ENCODE results near the gene EIF2S3B.
A peak's percentile ranks its signal among the peaks of the same experiment; 100 is the strongest.
"Not testable (repeated sequence)": the region's sequence is repeated elsewhere in the genome, so short reads cannot be mapped to it uniquely, and the experiment has no call there.

The EIF2S3B gene

GRCh38 chr12:10505620-10506019, at the start of gene EIF2S3B:
EIF2S3B (plus strand) TSS chr12:10505890; CDS start chr12:10505903, 13 bp downstream.
- DNase-seq, result no peak

- no peak for DNase-seq
Observed at GRCh38 chr12:10456856-10457255, 48.8 kb upstream of the EIF2S3B start.

GRCh38 chr12:10457760-10458159, 47.9 kb upstream of the EIF2S3B start:
- no peak for DNase-seq

- no peak for DNase-seq
Observed at GRCh38 chr12:10466311-10466710, 39.4 kb upstream of the EIF2S3B start.

DNA sequence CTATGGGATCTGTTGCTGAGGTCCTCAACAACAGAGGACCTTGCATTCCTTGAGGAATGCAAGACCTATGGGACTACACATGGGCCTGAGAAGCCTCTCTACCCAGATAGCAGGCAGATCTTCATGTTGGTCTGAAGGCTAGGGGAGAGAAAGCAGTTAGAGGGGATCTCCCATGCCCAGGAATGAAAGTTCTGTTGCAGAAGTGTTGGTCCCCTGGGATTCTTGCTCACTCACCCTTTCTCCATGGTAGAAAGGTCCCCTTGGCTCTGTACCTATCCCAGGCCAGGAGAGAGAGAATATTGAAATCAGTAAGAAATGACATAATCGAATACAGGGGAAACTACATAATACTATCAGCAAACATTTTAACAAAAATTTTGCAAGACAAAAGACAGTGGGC, 36.0 kb upstream of the EIF2S3B start:
- DNase-seq, result no peak

DNA sequence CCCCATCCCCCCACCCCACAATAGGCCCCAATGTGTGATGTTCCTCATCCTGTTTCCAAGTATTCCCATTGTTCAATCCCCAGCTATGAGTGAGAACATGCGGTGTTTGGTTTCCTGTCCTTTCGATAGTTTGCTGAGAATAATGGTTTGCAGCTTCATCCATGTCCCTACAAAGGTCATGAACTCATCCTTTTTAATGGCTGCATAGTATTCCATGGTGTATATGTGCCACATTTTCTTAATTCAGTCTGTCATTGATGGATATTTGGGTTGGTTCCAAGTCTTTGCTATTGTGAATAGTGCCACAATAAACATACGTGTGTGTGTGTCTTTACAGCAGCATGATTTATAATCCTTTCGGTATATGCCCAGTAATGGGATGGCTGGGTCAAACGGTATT, 32.9 kb upstream of the EIF2S3B start:
- not testable (repeated sequence) for DNase-seq

GRCh38 chr12:10481901-10482300, 23.8 kb upstream of the EIF2S3B start:
- DNase-seq, result not testable (repeated sequence)

DNA sequence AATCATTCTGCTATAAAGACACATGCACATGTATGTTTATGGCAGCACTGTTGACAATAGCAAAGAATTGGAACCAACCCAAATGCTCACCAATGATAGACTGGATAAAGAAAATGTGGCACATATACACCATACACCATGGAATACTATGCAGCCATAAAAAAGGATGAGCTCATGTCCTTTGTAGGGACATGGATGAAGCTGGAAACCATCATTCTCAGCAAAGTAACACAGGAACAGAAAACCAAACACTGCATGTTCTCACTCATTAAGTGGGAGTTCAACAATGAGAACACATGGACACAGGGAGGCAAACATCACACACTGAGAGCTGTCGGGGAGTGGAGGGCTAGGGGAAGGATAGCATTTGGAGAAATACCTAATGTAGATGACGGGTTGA, 18.4 kb upstream of the EIF2S3B start:
- not testable (repeated sequence) for DNase-seq

- no peak for DNase-seq
Observed at GRCh38 chr12:10491766-10492165, 13.9 kb upstream of the EIF2S3B start.

- DNase-seq, result peak; percentile 27
Observed at GRCh38 chr12:10497602-10498001, 8.1 kb upstream of the EIF2S3B start.

DNA sequence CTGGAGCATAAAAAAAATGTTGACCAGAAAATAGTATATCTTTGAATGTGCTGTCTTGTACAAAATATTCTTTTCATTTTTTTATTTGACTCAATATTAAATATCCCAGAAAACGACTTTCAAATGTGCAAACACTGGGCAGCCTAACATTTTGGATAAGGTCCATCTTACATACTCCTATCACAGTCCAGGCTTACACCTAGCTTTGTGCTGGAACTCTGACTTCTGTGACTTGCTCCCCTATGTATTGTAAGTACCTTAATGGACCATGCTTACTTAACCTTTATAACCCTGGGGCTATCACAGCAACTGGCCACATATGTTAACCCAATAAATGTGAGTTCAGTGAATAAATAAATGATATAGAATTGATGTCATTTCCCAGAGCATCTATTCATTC, 7.6 kb upstream of the EIF2S3B start:
- no peak for DNase-seq

GRCh38 chr12:10501030-10501429, 4.7 kb upstream of the EIF2S3B start:
- DNase-seq, result no peak

GRCh38 chr12:10503460-10503859, 2.2 kb upstream of the EIF2S3B start:
- DNase-seq, result no peak

GRCh38 chr12:10511756-10512355, 6.2 kb downstream of the EIF2S3B start:
- no peak for DNase-seq

GRCh38 chr12:10512798-10513197, 7.1 kb downstream of the EIF2S3B start:
- no peak for DNase-seq

- no peak for DNase-seq
Observed at GRCh38 chr12:10521555-10521954, 15.9 kb downstream of the EIF2S3B start.

- DNase-seq, result no peak
Observed at GRCh38 chr12:10528174-10528953, 22.7 kb downstream of the EIF2S3B start.

DNA sequence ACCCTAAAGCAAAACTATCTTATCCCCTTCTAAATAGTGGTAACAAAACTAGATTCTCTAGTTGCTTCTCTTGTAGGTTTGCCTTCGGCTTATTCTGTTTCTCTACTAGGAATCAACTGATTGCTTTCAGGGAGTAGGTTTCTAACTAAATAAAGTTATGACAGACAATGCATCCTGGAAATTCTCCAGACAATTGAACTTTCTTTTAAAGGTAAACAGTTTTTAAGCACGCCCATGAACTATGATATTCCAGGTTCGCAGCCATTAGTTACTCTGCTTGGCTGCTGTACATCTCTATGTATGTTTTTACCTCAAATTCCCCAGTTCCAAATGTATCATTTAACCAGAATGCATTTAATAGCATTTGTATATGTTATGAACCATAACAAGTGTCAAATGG, 23.9 kb downstream of the EIF2S3B start:
- DNase-seq, result no peak

DNA sequence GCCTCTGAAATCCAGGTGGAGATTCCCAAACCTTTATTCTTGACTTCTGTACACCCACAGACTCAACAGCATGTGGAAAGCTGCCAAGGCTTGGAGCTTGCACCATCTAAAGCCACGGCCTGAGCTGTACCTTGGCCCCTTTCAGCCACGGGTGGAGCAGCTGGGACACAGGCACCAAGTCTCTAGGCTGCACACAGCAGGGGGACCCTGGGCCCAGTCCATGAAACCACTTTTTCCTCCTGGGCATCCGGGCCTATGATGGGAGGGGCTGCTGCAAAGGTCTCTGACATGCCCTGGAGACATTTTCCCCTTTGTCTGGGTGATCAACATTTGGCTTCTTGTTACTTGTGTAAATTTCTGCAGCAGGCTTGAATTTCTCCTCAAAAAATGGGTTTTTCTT, 32.0 kb downstream of the EIF2S3B start:
- no peak for DNase-seq

- DNase-seq, result no peak
Observed at GRCh38 chr12:10540776-10541205, 35.1 kb downstream of the EIF2S3B start.

- no peak for DNase-seq
Observed at GRCh38 chr12:10543499-10543898, 37.8 kb downstream of the EIF2S3B start.

- no peak for DNase-seq
Observed at GRCh38 chr12:10551375-10551774, 45.7 kb downstream of the EIF2S3B start.

DNA sequence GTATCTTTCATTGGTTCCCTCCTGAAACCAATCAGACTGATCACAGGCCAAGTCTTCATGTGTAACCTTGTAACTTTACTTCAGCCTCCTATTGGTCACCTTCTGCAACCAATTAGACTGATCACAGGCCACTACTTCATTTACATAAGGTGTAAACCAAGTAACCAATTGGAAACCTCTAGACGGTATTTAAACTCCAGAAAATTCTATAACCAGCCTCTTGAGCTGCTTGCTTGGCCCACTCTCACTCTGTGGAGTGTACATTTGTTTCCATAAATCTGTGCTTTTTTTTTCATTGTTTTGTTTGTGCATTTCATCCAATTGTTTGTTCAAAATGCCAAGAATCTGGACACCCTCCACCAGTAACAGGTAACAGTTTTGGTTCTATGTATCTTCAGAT, 47.5 kb downstream of the EIF2S3B start:
- no peak for DNase-seq

DNA sequence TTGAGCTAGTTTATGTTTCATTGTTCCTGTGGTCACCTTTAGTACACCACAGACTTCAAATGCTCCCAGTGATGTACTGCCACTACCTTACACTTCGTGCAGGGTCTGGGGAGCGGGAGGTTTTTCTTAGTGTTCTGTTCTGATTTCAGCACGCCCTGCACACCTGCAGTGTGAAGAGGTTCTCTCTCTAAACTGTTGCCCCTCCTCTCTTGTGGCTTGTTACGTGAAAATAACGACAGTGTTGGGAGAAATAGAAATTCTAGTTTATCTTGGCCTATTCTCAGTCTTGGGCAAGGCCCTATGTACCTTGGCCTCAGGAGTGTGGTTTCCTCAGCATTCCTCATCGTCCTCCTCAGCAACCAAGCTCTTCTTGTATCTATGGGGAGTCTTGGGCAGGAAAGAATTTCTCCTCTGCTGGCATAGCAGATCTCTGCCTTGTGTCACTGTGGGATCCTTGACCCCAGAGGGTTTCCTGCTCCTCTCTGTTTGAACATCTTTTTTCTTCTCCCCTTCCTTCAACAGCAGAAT, 48.6 kb downstream of the EIF2S3B start:
- DNase-seq, result no peak
